HFF-Myc (cell line): Measurements from ENCODE around the gene ZNF664.

Source experiments
- DNase-seq: peaks from one replicate; pipeline ENCODE4 v3.0.0-alpha.2; 2011; ENCODE audit warnings: low read depth; ENCODE audit errors: extremely low read depth
- H3K4me3 ChIP-seq: replicated peaks from 2 replicates; pipeline ENCODE4 v1.5.1; 2011; ENCODE audit warnings: low read depth, mild to moderate bottlenecking, control low read depth, low read length
- CTCF ChIP-seq: IDR thresholded peaks from 2 replicates; pipeline ENCODE4 v1.5.1; 2012; ENCODE audit warnings: mild to moderate bottlenecking, low read depth, low read length, control low read depth; ENCODE audit errors: missing control alignments

ZNF664 gene

GRCh38 chr12:124032265-124032886, 59.4 kb downstream of the ZNF664 start:
- H3K4me3 ChIP-seq: no peak overlapping the region
- peak; percentile 96 for TF ChIP-seq CTCF
- peak; percentile 47 for DNase-seq

- DNase-seq: no peak
- no peak overlapping the region for H3K4me3 ChIP-seq
- no peak for TF ChIP-seq CTCF
These were observed 60.8 kb downstream of the ZNF664 start for GRCh38 chr12:124033859-124034258.

- DNase-seq: no peak
These were observed 61.3 kb downstream of the ZNF664 start for GRCh38 chr12:124034297-124034696.

GRCh38 chr12:124035163-124035562, 62.1 kb downstream of the ZNF664 start:
- H3K4me3 ChIP-seq: no peak overlapping the region
- no peak for TF ChIP-seq CTCF
- DNase-seq: no peak

More at GRCh38 chr12:124034297-124034696, 61.3 kb downstream of the ZNF664 start:
- no peak for TF ChIP-seq CTCF
- no peak overlapping the region for H3K4me3 ChIP-seq

GRCh38 chr12:124036171-124036598, 63.2 kb downstream of the ZNF664 start:
- TF ChIP-seq CTCF: no peak
- DNase-seq: no peak
- no peak overlapping the region for H3K4me3 ChIP-seq

- no peak for DNase-seq
- H3K4me3 ChIP-seq: no peak overlapping the region
- peak; percentile 91 for TF ChIP-seq CTCF
These were observed 63.7 kb downstream of the ZNF664 start for GRCh38 chr12:124036657-124037109.

- no peak for DNase-seq
- H3K4me3 ChIP-seq: no peak overlapping the region
- no peak for TF ChIP-seq CTCF
These were observed 64.3 kb downstream of the ZNF664 start for GRCh38 chr12:124037331-124037730.
